Mammary epithelial cell (primary cell): Measurements from ENCODE around the gene LIN28B.

Experiments
- CTCF ChIP-seq, 2 donors: IDR thresholded peaks in 1 of 2; conservative IDR thresholded peaks in 1 of 2; 2 replicates each; pipeline ENCODE4 v1.5.1; 2011 to 2012; ENCODE audit warnings: inconsistent platforms in 2 of 2, low read length in 2 of 2, mild to moderate bottlenecking in 2 of 2, control low read depth in 1 of 2, low read depth in 1 of 2; ENCODE audit not compliant: insufficient read depth in 1 of 2; ENCODE audit errors: extremely low read depth in 1 of 2
- EZH2 ChIP-seq: IDR thresholded peaks from 2 replicates; pipeline ENCODE4 v1.6.1; 2012; ENCODE audit warnings: low read length, inconsistent platforms, borderline replicate concordance

GRCh38 chr6:105113422-105113821, 156.5 kb downstream of the LIN28B start:
- no peak for TF ChIP-seq CTCF (conservative IDR thresholded peaks at IDR 0.05 in 1 of 2, IDR thresholded peaks at IDR 0.05 in 1 of 2; ENCODE audit: extremely low read depth in 1 of 2, insufficient read depth in 1 of 2, low read depth in 1 of 2, low read length in 2 of 2)
- no peak for TF ChIP-seq EZH2
